ENCODE measurements around the gene UBE2L3.

- TF ChIP-seq POLR2AphosphoS5 (IDR thresholded peaks at IDR 0.05), result no peak
- no peak for TF ChIP-seq POLR2A (IDR thresholded peaks at IDR 0.05)
These were observed 46.2 kb downstream of the UBE2L3 start for GRCh38 chr22:21613553-21614233.

Data from gastroesophageal sphincter (tissue), 2 donors.